HepG2 (cell line): ENCODE results near the gene RNF149. TPM values are rescaled to one million over a fixed set of nuclear protein-coding genes. Genes with fewer than 3 reads are reported as not detected.
A peak's percentile ranks its signal among the peaks of the same experiment; 100 is the strongest.

Experiments used
- ADNP ChIP-seq: sonication (generic); formaldehyde crosslinking; IDR thresholded peaks from 2 replicates; pipeline ENCODE4 v1.4.0; 2020; ENCODE audit warnings: missing genetic modification reagents
- ASH2L ChIP-seq: fragments of 300-600, 200-600 bp; sonication (generic); IDR thresholded peaks from 2 replicates; pipeline ENCODE4 v1.7.0; 2017; ENCODE audit warnings: low read depth, mild to moderate bottlenecking, moderate library complexity, mixed read lengths, low read length; ENCODE audit not compliant: insufficient read length
- ELF3 ChIP-seq: IDR thresholded peaks from 2 replicates; pipeline ENCODE4 v1.6.1; 2016; ENCODE audit warnings: missing genetic modification reagents, missing compliant biosample characterization
- FOXA3 ChIP-seq: IDR thresholded peaks from 2 replicates; pipeline ENCODE4 v1.6.1; 2016; ENCODE audit warnings: missing genetic modification reagents, missing compliant biosample characterization
- FOXP1 ChIP-seq, 2 experiments: fragments of 450-650 bp in 1 of 2; IDR thresholded peaks; 2 replicates each; pipeline ENCODE4 v1.6.1; 2017 to 2018; ENCODE audit warnings: antibody characterized with exemption in 1 of 2
- GABPA ChIP-seq, 2 experiments: IDR thresholded peaks; 2 replicates each; pipeline ENCODE4 v1.6.1; 2011 to 2016; ENCODE audit warnings: low read depth in 2 of 2, low read length in 1 of 2, missing biosample characterization in 1 of 2, missing genetic modification characterization in 1 of 2
- GPN1 ChIP-seq: sonication (generic); formaldehyde crosslinking; IDR thresholded peaks from 2 replicates; pipeline ENCODE4 v1.5.1; 2020; ENCODE audit warnings: missing genetic modification reagents, borderline replicate concordance
- HMG20A ChIP-seq: IDR thresholded peaks from 2 replicates; pipeline ENCODE4 v1.6.1; 2016; ENCODE audit warnings: borderline replicate concordance
- HOMEZ ChIP-seq: IDR thresholded peaks from 2 replicates; pipeline ENCODE4 v1.6.1; 2016; ENCODE audit warnings: low read depth
- KMT2B ChIP-seq: IDR thresholded peaks from 2 replicates; pipeline ENCODE4 v1.6.1; 2016; ENCODE audit warnings: missing genetic modification reagents, missing compliant biosample characterization
- MTA3 ChIP-seq: sonication (generic); formaldehyde crosslinking; IDR thresholded peaks from 2 replicates; pipeline ENCODE4 v1.4.0; 2020; ENCODE audit warnings: missing genetic modification reagents
- NFKBIZ ChIP-seq: IDR thresholded peaks from 2 replicates; pipeline ENCODE4 v1.6.1; 2018; ENCODE audit warnings: missing genetic modification reagents, missing compliant biosample characterization
- SOX5 ChIP-seq: IDR thresholded peaks from 2 replicates; pipeline ENCODE4 v1.6.1; 2016; ENCODE audit warnings: borderline replicate concordance
- ZFX ChIP-seq: sonication (generic); formaldehyde crosslinking; IDR thresholded peaks from 2 replicates; pipeline ENCODE4 v1.4.0; 2020; ENCODE audit warnings: mild to moderate bottlenecking, low read depth, missing genetic modification reagents, moderate library complexity
- ZKSCAN5 ChIP-seq: sonication (generic); formaldehyde crosslinking; IDR thresholded peaks from 2 replicates; pipeline ENCODE4 v1.5.1; 2020; ENCODE audit warnings: mild to moderate bottlenecking, missing genetic modification reagents
- ZNF124 ChIP-seq: sonication (generic); formaldehyde crosslinking; IDR thresholded peaks from 2 replicates; pipeline ENCODE4 v1.4.0; 2020; ENCODE audit warnings: missing genetic modification reagents
- ZNF264 ChIP-seq: sonication (generic); formaldehyde crosslinking; IDR thresholded peaks from 2 replicates; pipeline ENCODE4 v1.4.0; 2020; ENCODE audit warnings: missing genetic modification reagents
- ZNF30 ChIP-seq: sonication (generic); formaldehyde crosslinking; IDR thresholded peaks from 2 replicates; pipeline ENCODE4 v1.5.0; 2020; ENCODE audit warnings: mild to moderate bottlenecking, missing genetic modification reagents
- ZNF766 ChIP-seq: sonication (generic); formaldehyde crosslinking; IDR thresholded peaks from 2 replicates; pipeline ENCODE4 v1.5.0; 2020; ENCODE audit warnings: missing genetic modification reagents, borderline replicate concordance
- ZNF878 ChIP-seq: sonication (generic); formaldehyde crosslinking; IDR thresholded peaks from 2 replicates; pipeline ENCODE4 v1.8.1; 2023; ENCODE audit warnings: mild to moderate bottlenecking, missing genetic modification reagents, moderate library complexity
- polyA plus RNA-seq, 8 experiments: library from polyadenylated mRNA; depleted of rRNA in 3 of 8; stranded (reverse) in 7 of 8; unstranded in 1 of 8; fragments of >200 nt; fragmentation: Illumina TruSeq in 4 of 8; extraction: Trizol in 4 of 8; gene quantifications; 2 replicates each; pipeline versions ENCODE4 v1.2.1 to v1.2.3, GENCODE V29; 2011 to 2016; ENCODE audit warnings: low read depth in 4 of 8, missing spikeins in 1 of 8, mixed read lengths in 1 of 8; ENCODE audit not compliant: insufficient read depth in 1 of 8
- total RNA-seq, 5 experiments: library from RNA; depleted of rRNA; stranded (reverse); fragments of >200 nt; fragmentation: Illumina TruSeq; extraction: Trizol; gene quantifications; 2 replicates each; pipeline ENCODE4 v1.2.3, GENCODE V29; 2016; ENCODE audit warnings: low read depth in 1 of 5
- TF ChIP-seq, protein P1 (sequence below): sonication (generic); formaldehyde crosslinking; IDR thresholded peaks from 2 replicates; pipeline ENCODE4 v1.5.1; 2020; ENCODE audit warnings: mild to moderate bottlenecking, missing genetic modification reagents, borderline replicate concordance
- TF ChIP-seq, protein P2 (sequence below): sonication (generic); formaldehyde crosslinking; IDR thresholded peaks from 2 replicates; pipeline ENCODE4 v1.4.0; 2020; ENCODE audit warnings: missing genetic modification reagents

The RNF149 gene
- total and polyA plus RNA-seq, 2 of the 13 experiments (the other 11 are each of a cell fraction or from before 2014, with no cell fraction given): 87.6 to 109 TPM

DNA sequence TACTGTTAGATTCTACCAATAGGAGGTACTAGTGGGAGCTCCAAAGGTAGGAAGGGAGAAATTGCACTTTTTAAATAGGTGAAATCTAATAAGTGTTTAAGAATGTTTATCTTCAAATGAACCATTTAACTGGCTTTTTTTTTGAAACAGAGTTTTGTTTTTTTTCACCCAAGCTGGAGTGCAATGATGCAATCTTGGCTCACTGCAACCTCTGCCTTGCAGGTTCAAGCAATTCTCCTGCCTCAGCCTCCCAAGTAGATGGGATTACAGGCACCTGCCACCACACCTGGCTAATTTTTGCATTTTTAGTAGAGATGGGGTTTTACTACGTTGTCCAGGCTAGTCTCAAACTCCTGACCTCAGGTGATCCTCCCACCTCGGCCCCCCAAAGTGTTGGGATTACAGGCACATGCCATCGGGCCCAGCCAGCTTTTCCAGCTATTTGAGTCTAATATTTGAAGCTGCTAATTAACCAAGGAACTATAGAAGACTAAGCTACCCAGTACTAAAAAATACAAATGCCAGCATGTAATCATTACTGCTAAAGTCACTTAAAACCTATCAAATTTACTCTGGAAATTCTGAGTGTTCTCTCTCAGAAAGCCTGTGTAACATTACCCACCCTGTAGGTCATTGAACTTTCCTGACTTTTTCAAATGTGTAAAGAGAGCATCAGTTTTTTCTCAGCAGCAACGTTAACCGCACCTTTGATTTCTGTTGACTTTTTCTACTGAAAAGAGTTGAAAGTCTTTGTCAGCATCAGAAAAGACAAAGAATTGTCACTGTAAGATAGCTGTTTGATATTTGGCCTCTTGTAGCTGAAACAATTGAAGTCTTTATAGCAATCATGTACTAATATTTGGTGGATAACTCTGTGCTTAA lies 24.6 kb upstream of the RNF149 start (continued):
- TF ChIP-seq ZNF264 (CRISPR knock-in tag) (0 out of 2 replicates have a peak, but pooled peaks have one; percentile 53), HMG20A (CRISPR knock-in tag) (peak; percentile 96), ZFX (CRISPR knock-in tag) (0 out of 2 replicates have a peak, but pooled peaks have one; percentile 13), ZNF30 (CRISPR knock-in tag) (no peak), KMT2B (CRISPR knock-in tag) (0 out of 2 replicates have a peak, but pooled peaks have one; percentile 41), GPN1 (CRISPR knock-in tag) (no peak), ADNP (CRISPR knock-in tag) (no peak), ZNF878 (no peak), ZNF766 (CRISPR knock-in tag) (no peak), SOX5 (CRISPR knock-in tag) (peak; percentile 100), ZNF124 (CRISPR knock-in tag) (0 out of 2 replicates have a peak, but pooled peaks have one; percentile 42), MTA3 (CRISPR knock-in tag) (no peak), NFKBIZ (CRISPR knock-in tag) (peak; percentile 63; the same call in 1 of the 2 replicates), ZKSCAN5 (CRISPR knock-in tag) (0 out of 2 replicates have a peak, but pooled peaks have one; percentile 46), HOMEZ (CRISPR knock-in tag) (peak; percentile 75; the same call in 1 of the 2 replicates), FOXA3 (CRISPR knock-in tag) (peak; percentile 92), FOXP1 (IDR thresholded peaks at IDR 0.05) (no peak), FOXP1 (CRISPR knock-in tag; IDR thresholded peaks at IDR 0.05) (peak; percentile 71), ASH2L (no peak), ELF3 (CRISPR knock-in tag) (peak; percentile 70), GABPA (IDR thresholded peaks at IDR 0.05; ENCODE audit: low read depth, low read length) (no peak), GABPA (CRISPR knock-in tag; IDR thresholded peaks at IDR 0.05; ENCODE audit: low read depth) (no peak)
- TF ChIP-seq, protein P1, sequence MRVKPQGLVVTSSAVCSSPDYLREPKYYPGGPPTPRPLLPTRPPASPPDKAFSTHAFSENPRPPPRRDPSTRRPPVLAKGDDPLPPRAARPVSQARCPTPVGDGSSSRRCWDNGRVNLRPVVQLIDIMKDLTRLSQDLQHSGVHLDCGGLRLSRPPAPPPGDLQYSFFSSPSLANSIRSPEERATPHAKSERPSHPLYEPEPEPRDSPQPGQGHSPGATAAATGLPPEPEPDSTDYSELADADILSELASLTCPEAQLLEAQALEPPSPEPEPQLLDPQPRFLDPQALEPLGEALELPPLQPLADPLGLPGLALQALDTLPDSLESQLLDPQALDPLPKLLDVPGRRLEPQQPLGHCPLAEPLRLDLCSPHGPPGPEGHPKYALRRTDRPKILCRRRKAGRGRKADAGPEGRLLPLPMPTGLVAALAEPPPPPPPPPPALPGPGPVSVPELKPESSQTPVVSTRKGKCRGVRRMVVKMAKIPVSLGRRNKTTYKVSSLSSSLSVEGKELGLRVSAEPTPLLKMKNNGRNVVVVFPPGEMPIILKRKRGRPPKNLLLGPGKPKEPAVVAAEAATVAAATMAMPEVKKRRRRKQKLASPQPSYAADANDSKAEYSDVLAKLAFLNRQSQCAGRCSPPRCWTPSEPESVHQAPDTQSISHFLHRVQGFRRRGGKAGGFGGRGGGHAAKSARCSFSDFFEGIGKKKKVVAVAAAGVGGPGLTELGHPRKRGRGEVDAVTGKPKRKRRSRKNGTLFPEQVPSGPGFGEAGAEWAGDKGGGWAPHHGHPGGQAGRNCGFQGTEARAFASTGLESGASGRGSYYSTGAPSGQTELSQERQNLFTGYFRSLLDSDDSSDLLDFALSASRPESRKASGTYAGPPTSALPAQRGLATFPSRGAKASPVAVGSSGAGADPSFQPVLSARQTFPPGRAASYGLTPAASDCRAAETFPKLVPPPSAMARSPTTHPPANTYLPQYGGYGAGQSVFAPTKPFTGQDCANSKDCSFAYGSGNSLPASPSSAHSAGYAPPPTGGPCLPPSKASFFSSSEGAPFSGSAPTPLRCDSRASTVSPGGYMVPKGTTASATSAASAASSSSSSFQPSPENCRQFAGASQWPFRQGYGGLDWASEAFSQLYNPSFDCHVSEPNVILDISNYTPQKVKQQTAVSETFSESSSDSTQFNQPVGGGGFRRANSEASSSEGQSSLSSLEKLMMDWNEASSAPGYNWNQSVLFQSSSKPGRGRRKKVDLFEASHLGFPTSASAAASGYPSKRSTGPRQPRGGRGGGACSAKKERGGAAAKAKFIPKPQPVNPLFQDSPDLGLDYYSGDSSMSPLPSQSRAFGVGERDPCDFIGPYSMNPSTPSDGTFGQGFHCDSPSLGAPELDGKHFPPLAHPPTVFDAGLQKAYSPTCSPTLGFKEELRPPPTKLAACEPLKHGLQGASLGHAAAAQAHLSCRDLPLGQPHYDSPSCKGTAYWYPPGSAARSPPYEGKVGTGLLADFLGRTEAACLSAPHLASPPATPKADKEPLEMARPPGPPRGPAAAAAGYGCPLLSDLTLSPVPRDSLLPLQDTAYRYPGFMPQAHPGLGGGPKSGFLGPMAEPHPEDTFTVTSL: peak; percentile 93; the same call in 1 of the 2 replicates
- TF ChIP-seq, protein P2, sequence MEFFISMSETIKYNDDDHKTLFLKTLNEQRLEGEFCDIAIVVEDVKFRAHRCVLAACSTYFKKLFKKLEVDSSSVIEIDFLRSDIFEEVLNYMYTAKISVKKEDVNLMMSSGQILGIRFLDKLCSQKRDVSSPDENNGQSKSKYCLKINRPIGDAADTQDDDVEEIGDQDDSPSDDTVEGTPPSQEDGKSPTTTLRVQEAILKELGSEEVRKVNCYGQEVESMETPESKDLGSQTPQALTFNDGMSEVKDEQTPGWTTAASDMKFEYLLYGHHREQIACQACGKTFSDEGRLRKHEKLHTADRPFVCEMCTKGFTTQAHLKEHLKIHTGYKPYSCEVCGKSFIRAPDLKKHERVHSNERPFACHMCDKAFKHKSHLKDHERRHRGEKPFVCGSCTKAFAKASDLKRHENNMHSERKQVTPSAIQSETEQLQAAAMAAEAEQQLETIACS (CRISPR knock-in tag): no peak
